Myocyte (in vitro differentiated cells): ENCODE results near the gene SLC4A3. TPM values are rescaled to one million over a fixed set of nuclear protein-coding genes. Genes with fewer than 3 reads are reported as not detected.
"Not testable (repeated sequence)": the region's sequence is repeated elsewhere in the genome, so short reads cannot be mapped to it uniquely, and the experiment has no call there.

Experiments used
- DNase-seq: peaks from one replicate; pipeline ENCODE4 v3.0.0-alpha.2; 2012; ENCODE audit warnings: low read depth
- total RNA-seq: library from RNA; depleted of rRNA; stranded (reverse); fragments of >200 nt; gene quantifications from 2 replicates; pipeline ENCODE4 v1.2.3, GENCODE V29; 2014

Gene SLC4A3
- total RNA-seq, 1 donor from 2014 or later: 4.3 TPM

DNA sequence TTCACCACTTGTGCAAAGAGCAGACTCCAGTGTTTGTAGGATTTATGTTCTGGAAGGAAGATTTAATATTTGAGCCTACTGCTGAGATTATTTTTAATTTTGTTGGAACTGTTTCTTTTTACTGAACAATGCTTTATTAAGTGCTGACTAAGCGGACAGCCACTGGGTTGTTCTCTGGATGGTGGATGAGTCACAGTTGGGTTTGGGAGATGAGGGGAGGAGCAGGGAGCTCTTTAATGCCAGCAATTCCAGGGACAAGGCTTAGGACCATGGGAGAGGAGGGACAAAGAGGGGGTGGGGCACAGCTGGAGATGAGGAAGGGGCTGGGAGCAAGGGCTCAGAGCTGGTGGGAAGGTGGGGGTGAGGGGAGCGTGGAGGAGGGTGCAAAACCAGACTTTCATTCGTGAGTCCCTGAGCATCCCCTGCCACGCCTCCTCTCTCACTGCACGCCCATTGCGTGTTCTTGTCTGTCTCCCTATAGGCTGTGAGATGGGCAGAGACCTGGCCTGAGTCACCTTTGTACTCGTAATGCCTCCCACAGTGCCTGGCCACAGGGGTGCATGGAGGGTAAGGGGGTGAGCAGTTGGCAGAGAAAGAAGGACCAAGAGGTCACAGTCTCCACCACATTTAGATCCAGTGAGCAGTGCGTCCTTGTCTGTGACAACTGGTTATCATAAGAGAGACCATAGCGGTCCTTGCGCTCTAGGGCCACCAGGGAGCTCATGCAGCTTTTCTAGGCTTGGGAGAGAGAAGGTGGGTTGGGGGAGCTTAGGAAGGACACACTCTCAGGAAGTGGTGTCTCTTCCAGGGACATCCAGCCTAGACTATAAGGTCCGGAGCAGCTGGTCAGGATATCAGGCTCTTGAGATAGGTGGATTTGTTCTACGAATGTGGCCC is 18.4 kb downstream of the SLC4A3 start:
- DNase-seq: peak; percentile 84

DNA sequence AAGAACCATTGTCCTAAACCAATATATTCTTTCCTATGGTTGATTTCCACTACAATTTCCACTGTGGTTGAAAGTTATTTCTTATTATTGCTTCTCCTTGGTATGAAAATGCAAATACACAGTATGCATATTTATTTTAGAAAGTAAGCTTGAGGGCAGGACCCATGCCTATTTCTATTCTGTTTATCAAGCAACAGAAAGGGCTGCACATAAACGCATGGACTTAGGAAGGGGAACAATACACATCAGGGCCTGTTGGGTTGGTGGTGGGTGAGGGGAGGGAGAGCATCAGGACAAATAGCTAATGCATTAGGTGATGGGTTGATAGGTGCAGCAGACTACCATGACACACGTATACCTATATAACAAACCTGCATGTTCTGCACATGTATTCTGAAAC is 20.7 kb downstream of the SLC4A3 start:
- no peak for DNase-seq

DNA sequence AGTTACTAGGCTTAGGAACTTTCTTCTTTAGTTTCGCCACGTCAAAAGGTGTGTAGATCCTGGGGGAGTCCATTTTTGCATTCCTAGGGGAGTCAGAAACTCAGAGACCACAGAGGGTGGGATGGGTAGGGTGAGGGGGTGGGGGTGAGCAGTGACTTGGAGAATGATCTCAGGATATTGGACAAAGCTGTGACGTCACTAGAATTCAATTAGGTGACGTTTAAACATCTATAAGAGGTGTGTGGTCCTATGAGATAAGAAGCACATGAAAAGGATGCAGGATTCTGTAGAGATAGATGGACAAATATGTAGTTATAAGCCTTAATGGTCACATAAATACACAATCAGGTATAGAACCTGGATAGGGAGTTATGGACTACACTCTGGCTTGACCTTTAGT is 21.5 kb downstream of the SLC4A3 start:
- no peak for DNase-seq

DNA sequence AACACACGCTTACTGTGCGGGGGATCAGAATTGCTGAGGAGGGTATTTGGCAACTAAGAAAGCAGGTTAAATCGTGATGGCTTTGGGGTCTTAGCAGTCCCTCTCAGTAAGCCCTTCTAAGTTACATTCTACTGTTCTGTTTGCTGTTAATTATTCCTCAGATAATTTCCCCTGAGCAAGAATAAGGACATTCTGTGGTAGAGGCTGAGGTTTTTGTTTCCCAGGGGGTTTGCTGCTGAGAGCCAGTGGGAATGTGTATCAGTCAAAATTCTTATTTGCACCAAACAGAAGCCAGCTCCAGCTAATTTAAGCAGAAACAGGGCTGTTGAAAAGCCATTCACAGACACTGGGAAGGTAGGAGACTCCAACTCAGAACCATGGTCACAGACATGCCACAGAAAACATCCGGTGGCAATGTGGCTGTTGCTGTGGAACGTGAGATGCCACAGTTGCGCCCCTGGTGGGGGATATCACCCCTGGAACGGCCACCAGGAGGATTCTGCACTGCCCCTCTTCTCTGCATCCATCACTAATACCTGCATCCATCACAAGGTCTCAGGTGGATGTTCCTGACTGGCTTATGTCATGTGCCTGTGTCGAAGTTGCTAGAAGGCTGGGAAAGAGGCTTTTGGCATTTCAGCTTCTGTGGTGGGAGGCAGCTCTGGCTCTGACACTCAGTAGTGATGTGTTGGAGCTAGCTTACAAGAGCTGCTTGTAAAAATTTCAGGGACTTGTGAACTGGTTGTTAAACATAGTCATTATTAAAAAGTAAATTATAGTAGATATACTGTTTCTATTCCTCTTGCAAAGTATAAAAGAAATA is 23.2 kb downstream of the SLC4A3 start:
- DNase-seq: peak; percentile 32

DNA sequence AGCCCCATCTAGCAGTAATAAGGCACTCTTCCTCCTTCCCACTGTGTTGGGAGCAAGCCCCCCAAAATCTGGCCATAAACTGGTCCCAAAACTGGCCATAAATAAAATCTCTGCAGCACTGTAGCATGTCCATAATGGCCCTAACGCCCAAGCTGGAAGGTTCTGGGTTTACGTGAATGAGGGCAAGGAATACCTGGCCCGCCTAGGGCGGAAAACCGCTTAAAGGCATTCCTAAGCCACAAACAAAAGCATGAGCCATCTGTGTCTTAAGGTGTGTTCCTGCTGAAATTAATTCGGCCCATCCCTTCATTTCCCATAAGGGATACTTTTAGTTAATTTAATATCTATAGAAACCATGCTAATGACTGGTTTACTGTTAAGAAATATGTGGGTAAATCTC is 24.2 kb downstream of the SLC4A3 start:
- not testable (repeated sequence) for DNase-seq

DNA sequence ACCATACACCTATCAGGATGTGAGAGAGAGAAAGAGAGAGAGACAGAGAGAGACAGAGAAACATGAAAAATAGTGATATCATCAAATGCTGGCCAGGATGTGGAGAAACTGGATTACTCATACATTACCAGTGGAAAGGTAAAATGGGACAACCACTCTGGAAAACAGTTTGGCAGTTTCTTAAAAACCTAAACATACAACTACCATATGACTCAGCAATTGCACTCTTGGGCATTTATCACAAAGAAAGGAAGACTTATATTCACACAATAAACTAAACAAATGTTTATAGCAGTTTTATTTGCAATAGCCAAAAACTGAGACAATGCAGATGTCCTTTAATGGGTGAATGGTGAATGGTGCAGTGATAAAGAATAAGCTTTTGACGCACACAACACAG is 29.1 kb downstream of the SLC4A3 start:
- DNase-seq: no peak

DNA sequence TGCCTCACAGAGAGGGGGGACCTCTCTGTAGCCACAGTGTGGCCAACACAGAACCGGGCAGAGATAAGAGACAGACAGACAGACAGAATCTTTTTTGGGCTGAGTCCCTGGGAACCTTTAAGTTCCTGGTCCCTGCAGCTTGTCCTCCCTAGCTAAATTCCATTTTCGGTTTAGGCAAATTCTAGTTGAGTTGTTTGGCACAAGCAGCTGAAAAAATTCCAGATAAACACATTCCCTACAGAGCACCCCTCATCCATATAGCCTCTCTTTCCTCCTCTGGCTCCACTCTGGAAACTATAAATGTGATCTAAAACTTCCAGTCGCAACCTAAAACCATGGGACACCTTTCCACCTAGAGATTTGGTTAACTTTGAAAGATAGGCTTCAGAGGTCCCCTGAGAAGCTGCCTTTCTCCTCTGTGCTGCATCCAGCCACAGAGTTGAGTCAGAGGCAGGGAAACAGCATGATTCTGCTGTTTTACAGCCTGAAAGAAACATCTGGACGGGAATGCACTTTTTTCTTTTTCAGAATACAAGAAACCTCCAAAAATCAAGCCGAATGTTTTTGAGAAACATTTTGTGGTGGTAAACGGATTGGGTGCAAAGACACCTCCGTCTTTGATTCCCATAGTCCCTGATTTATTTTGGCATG is 30.9 kb downstream of the SLC4A3 start:
- DNase-seq: peak; percentile 32

DNA sequence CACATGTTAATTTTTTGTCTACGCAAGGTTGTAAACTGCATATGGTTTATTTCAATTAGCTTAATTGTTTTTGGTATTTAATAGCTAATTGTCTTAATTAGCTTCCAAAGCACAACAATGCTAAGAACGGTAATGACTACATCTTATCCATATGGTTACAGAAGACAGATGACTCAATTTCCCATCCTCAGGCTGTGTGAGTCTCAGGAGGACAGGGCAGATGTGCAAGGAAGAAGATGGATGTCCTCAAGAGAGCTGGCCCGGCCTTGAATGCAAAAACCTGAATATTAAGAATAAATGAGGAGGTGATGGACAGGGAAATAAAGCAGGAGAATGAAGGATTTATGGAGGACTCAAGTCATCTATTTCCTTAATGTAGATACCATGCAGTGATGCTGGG is 31.4 kb downstream of the SLC4A3 start:
- no peak for DNase-seq

DNA sequence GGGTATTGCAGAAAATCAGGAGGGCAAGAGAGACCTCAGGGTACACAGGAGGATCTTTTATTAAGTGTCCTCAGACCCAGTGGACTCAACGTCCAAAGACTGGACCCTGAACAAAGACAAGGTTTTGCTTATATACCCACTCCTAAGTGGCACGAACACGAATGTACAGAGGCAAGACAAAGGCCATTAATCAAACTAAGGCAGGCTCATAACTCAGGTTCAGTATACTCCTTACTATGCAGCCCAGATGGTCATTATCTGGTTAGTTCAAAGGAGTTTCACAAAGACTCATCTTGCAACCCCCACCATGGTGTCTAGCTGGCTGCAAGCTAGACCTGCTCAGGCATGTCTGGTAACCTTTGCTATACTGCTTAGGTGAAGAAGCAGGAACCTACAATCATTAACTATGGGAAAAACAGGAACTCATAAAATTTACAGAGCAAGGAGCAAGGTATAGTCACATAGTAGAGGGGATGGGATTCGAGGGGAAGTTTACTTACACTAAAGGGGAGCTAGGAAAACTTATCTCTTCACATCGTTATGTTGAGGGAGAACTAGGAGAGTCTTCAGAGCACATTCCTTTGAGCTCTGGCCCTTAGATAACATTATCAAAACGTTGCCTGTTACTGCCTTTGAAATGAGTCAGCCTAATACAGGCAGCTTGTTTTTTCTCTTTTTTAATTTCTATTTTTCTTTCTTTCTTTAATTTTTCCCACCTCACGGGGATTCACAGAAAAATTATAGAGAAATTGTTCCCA is 33.9 kb downstream of the SLC4A3 start:
- DNase-seq: no peak

DNA sequence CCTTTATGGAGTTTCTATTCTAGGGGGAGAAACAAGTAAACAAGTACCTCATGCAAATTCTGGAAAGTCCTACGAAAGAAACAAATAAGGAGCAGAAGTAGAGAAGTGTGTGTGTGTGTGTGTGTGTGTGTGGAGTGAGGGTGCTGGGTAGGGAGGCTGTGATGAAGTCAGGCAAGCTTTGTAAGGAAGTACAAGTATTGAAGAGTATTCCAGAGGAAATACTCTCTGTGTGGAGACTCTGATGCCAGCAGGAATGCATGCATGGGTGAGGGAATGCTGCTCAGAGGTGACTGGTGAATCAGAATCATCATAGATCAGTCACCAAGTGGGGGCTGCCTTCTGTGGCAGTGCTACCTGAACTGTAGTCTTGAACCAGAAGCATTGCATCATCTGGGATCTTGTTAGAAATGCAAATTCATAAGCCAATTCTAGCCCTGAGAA is 34.5 kb downstream of the SLC4A3 start:
- no peak for DNase-seq

DNA sequence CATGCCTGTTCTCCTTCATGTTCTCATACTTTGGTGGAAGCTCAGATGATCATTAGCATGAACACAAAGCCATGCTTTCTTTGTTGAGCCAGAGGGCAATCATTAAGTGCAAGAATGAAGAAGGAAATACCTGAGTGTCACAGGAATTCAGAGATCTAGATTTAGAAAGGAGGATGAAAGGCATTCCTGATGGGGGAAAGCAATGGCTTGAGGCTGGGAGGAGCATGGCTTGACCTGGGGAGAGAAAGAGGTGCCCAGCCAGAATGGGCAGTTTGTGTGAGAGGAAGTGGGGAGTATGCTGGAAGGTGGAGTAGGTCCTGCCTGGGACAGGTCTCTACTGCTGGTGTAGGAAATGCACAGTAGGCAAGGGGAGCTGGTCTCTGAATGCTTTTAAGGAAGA is 35.1 kb downstream of the SLC4A3 start:
- no peak for DNase-seq

DNA sequence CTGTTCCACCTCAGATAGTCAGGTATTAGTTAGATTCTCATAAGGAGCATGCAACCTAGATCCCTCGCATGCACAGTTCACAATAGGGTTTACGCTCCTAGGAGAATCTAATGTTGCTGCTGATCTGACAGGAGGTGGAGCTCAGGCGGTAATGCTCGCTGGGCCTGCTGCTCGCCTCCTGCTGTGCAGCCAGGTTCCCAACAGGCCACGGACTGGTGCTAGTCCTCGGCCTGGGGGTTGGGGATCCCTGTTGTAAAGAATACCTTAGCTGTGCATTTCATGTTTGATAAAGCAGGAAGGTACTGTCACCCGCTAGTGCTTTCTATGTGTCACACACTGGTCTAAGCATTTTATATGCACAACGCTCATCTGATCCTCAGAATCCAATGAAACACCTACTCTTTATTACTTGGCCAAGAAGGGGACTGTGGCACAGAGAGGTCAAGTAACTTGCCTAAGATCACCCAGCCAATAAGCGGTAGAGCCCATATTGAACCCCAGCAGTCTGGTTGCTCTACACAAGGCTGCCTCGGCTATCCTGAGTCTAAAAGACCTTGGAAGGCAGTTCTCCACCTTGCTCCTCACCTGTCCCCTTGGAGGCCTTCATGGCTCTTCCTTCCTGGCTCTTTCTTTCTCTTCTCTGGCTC is 35.8 kb downstream of the SLC4A3 start:
- DNase-seq: no peak

DNA sequence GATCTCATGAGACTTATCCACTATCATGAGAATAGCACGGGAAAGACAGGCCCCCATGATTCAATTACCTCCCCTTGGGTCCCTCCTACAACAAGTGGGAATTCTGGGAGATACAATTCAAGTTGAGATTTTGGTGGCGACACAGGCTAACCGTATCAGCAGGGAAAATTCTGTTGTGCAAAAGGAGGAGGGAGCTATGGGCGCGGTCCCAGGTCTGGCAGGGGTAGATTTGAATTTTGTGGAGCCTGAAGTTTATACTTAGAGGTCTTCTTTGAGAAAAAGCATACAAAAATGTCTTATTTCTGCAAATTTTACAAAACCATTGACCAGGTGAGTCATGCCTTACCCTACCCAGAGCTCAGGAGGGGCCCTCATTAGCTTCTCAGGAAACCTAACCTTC is 36.6 kb downstream of the SLC4A3 start:
- no peak for DNase-seq

DNA sequence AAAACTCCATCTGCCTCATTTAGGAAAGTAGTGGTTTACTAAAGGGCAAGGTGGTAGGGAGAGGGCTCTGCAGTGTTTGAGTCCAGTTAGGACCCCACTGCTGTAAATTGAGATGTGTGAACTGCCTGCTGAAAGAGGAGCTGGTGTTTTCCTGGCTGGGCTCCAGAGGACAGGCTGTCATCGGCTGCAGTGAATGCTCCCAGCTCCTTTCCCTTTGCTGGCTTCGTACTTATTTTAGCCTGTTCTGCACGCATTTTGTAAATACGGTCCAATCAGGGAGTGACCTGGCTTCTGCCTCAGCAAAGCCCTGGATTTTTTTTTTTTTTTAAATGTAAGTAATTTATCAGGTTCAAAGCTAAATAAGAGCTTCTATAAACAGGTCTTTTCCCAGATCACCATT is 37.5 kb downstream of the SLC4A3 start:
- DNase-seq: peak; percentile 60

DNA sequence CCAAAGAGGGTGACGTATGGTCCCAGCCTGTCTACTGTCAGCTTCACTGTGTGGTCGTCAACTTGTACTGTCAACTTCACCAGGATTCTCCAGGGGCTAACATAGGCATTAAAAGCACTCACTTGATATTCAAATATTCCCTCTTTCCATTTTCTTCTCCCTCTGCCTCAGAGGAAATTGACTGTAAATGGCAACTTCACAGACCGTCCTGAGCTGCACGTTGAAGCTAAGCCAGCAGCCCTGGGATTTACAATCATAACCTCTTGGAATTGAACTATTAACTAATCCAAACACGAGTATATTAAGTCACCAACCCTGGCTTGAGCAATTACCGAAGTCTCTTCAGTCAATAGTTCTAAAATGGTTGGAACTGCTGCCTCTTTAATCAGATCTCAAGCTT is 38.5 kb downstream of the SLC4A3 start:
- no peak for DNase-seq

DNA sequence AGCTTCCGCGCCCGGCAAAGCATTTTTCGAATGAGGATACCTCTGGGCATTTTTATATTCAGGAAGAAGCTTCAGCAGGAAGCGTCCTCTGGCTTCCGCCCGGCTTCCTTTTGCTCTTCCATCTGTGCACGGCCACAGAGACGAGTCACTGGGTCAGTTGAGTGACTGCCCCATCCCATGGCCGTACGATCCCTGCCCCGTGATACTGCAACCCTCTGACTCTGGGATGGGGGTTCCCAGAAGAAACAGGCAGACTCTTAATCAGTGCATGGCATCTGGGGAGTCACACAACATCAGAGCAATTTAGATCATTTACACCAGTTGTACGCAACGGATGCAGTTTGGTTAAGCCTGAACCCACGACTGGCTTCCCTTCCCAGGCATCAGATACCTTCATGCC is 40.9 kb downstream of the SLC4A3 start:
- DNase-seq: no peak

DNA sequence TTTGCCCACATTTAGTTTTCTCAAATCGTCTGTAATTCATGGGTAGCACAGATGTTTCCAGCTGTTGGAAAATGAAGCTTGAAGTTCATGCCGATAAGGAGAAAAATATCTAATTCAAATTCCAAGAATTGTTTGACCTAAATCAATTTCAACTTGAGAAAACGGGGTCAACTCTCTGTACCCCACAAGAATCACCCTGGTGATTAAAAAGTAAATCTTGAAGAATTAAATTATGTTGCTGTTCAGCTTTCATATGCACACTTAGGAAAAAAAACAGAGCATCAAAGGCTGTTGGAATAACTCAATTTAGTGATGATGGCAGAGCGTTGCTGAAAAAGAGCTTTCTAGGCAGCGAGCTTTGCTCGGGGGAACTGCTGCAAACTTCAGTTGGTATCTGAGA is 43.0 kb downstream of the SLC4A3 start:
- DNase-seq: no peak

DNA sequence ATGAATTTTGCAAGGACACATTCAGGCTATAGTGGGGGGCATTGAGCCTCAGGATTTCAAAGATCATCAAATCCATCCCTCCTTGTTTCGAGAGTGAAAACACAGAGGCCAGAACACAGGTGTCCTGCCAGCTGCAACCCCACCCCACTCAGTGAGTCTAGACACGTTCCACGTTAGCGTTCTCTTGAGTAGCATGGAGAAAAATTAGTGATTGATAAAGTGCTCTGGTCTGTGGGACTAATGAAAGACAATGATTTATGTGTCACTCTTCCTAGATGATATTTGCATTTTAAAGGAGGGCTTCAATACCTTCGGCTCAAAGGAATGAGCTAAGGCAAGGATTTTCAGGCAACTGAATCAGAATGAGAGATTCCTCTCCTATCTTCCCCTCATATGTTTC is 43.8 kb downstream of the SLC4A3 start:
- no peak for DNase-seq

DNA sequence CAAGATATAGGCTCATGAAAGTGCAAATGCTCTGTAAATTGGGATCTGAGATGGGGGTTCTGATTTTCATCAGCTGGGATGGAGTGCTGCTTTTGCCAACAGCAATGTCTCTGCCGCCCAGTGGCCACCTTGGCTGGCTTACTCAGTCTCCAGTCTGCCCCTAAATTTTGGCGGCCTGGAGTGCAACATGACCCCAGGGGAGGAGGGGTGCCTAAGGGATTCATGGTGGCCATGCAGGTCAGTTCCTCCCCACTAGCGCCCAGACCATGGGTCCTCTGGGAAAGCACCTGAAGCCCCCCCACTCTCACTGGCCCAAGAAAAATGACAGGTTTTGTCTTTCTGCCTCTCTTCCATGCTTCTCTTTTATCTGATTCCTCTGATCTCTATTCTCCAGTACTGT is 45.0 kb downstream of the SLC4A3 start:
- no peak for DNase-seq

DNA sequence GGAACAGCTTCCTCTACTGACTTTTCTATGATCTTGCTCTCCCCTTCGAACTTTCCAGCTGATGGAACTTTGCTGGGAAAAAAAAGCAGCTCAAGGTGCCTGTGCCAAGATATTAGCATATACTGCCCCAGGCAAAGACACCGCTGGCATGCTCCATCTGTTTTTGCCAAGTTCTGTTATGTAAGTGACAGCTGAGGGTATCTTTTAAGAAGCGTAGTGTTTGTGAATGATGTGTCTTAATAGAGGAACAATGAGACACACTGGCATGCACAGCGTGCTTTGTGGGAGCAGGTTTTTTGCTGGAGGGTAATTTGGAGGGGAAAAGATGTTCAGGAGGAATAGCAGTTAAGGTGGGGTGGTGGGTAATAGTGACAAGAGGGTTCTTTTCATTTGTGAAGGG is 47.8 kb downstream of the SLC4A3 start:
- peak; percentile 57 for DNase-seq

DNA sequence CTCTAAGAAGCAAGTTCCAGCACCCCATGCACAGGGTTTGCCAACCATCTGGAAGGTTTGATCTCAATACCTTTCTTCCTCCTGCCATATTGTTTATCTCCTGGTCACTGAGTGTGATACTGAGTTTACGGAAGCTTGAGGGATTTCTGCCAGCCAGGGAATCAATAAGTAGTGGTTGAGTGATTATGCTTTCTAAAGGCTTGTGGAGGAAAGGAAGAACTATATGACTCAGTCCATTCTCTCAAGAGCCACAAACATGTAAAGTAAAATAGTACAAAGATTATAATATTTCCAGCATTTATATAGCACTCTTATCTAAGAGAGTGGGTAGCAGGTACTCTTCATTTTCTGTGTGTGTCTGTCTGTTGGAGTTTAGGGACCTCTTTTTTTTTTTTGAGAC is 49.2 kb downstream of the SLC4A3 start:
- DNase-seq: no peak
